ENCODE measurements around the gene KCNA3.
A peak's percentile ranks its signal among the peaks of the same experiment; 100 is the strongest.

The KCNA3 gene

DNA sequence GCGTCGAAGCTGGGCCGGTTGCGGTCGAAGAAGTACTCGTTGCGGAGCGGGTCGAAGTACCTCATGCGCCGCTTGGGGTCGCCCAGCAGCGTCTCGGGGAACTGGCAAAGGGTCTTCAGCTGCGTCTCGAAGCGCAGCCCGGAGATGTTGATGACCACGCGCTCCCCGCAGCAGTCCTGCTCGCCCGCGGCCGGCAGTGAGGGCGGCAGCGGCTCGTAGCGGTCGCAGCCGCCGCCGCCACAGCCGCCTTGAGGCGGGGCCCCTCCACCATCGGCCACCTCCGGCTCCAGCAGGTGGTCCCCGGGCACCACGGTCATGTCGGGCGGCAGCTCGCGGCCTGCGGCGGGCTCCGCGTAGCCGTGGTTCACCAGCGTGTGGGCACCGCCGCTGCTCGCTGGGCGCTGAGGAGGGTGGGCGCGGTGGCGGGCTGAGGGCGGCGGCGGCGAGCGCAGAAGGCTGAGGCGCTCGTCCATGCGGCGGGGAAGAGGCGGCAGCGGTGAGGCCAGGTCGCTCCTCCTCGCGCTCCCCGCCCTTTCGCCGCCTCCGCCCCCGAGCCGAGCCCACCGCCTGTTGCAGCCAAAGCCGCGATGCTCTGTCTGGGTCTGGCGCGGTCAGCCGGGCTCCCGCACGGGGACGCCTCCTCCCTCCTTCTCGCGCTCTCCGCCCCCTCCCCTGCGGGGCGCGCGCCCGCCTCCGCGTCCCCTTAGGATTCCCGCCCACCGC is at the start of gene KCNA3:
Gene KCNA3, minus strand, starts transcription at position 604 of the 723 bp plus-strand sequence. Its CDS starts 131 bp downstream, at position 473.
- peak; percentile 43 to 59 for DNase-seq (ENCODE audit: low read depth in 2 of 2)

DNA sequence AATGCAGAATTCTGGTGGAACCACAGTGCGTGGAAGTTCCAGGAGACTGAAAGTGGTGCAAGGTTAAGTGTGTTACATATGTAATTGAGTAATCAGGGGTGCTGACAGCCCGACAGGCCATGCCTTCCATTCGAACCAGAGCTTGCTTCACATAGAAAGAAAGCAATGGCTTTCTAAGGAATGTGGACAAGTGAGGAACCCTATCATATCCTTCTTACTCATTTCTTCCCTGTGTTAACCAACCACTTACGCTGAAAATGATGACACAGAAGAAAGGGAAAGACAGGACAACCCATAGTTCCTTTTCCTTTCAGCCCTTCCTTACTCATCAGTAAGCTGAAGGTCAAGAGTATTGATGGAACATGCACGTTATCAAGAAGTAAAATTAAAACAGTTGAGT is 48.1 kb upstream of the KCNA3 start:
- DNase-seq (ENCODE audit: low read depth in 2 of 2) = no peak

DNA sequence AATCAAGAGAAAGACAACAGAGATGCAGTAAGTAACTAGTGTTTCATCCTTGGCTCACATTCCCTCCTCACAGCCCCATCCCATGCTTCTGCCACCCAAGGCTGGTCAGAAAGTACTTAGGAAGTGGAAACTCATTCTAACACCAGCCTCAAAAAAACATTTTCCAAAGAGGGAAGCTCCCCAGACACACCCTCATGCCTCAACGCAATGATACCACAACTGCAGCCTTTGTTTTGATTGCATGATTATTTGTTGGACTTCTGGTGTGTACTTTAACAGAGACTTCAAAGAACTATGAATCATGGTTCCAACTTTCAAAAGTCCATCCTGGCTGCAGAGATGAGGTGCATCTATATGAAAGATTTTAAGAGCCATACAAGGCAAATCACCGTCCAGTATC is 45.2 kb upstream of the KCNA3 start:
- DNase-seq (ENCODE audit: low read depth in 2 of 2) = no peak

DNA sequence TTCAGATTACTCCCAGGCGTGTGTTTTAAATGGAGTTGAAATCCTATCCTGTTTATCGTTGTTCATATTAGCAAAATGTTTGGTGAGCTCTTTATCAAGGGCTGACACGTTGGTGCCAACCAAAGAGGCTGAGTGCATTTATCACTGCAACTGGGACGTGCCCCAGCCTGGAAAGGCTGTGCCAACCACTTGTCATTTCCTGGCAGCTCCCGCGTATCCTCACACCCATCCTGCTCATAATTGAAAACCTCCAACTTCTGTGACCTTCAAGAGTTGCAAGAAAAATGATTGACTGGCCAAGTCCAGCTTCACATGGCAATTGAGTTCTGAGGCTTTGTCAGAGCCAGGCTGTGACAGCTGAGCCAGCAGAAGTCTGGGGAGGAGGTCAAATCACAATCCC is 43.7 kb upstream of the KCNA3 start:
- no peak for DNase-seq (ENCODE audit: low read depth in 2 of 2)

DNA sequence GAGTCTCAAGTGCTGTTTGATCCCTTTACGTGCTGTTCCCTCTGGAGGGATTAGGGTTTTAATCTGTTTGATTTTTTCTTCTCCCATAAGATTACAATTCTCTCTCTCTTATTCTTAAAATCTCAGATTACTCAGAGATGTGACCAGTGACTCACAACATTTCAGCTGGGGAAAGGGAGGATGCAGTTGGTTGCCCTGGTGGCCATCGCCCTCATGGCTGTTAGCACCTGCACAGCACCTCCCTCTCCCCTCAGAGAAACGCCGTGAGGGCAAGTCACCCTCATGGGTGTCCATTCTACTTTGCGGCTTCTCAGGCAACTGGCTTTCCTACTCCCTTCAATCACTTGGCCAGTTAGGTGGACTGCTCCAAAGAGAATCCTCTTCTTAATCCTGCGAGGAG is 42.4 kb upstream of the KCNA3 start:
- DNase-seq (ENCODE audit: low read depth in 2 of 2) = no peak

DNA sequence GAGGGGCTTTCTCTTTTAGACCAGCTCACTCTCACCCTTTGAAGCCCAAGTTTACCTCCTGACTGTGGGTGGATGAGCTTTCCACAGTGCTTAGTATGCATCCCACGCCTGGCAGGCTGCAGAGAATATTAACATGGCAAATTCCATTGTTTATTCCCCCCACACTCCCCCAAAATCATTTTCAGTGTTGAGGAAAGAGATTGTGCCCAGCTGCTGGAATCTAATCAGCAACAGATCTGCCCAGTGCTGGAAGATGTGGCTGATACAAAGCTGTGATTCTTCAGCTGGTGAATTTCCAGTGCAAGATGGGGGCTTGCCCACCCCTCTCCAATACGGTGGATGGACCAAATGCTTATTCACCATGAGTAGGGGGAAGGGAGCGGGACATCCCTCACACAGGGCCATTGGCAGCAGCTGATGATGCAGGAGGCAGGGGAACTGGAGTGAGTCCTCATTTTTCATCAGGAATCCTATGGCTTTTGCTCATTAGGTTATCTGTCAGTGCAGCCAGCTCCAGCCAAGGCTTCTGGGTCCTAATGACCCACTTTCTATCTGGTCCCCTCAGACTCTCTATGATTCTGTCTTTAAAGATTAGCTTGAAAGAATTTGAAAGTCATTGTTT is 39.7 kb upstream of the KCNA3 start:
- DNase-seq (ENCODE audit: low read depth in 2 of 2) = no peak

DNA sequence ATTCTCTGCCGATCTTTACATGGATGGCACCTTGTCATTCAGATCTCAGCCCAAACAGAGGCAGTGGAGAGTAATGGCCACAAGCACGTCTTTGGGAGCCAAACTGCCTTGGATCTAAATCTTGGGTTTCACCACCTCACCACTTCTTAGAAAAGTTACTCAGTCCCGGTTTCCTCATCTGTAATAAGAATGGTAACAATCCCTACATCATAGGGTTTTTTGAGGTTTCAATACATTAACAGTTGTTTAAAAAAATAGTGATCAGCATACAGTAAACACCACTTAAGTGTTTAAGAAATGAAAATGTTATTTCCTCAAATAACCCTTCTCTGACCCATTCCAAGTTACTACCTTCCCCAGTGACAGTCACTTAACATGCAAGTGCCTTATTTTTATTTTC is 38.5 kb upstream of the KCNA3 start:
- DNase-seq (ENCODE audit: low read depth in 2 of 2) = no peak

DNA sequence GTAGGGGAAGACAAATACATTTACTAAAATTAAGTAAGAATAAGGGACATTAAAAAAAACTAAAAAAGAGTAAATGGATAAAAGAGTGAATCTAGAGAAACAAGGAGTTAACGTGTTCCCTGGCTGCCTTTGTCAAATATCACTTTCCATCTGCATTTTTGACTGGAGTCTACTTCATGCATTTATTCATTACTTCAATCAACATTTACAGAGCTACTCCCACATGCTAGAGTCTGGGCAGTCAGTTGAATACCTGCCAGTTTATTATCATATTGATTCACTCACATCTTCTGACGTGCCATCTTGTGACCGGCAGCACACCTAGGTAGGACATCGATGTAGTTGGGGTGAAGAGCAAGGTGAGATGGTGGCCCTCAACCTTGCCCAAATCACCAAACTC is 35.6 kb upstream of the KCNA3 start:
- DNase-seq (ENCODE audit: low read depth in 2 of 2) = no peak

DNA sequence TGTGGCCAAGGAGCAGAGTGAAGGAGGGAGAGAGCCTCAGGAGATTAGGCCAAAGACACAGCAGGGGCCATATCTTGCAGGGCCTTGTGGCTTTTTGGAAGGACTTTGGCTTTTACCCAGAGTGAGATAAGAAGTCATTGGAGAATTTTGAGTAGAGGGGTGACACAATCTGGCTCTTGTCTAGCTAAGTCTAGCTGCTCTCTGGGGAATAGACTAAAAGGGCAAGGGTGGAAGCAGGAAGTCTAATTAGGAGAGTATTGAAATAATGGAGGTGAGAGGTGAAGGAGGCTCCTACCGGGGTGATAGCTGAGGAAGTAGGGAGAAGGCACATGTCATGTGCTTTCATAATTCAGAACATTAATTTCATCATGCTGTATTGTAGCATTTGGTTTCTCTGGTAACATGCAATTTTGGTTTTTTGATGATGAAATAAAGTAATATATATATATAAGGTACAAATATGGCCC is 34.3 kb upstream of the KCNA3 start:
- DNase-seq (ENCODE audit: low read depth in 2 of 2) = no peak

DNA sequence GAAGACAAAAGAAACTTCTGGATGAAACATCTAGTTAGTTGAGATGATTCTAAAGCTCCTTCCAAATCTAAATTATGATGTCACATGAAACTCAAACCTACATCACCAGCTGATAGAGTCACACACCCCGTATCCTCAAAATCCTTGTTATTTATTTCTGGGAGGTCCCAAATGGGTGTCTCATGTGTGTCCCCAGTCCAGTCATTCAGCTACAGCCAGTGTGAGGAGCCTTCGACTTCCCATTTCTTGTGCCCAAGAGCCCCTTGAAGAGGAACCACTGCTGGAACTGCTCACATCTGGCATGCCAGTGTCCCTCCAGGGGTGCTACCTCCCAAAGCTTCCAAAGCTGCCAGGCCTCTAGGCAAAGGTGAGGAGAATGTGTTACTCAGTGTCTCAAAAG is 32.5 kb upstream of the KCNA3 start:
- DNase-seq (ENCODE audit: low read depth in 2 of 2) = no peak

DNA sequence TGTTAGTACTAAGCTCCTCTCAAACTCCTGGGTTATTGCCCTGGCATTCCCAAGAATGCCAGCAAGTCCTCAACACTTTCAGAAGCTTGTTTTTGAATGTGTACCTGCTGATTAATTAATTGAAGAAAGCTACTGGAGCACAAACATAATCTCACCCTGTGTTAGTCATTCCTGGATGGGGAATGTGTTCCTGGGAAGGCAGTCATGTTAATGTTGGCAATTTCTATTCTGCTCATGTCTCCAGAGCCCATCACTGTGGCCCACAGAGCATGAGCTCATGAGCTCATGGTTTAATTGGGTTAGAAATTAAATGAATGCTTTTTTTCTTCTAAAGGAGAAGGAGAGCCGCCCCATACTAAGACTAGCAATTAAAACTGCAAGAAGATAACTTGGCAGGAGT is 31.9 kb upstream of the KCNA3 start:
- no peak for DNase-seq (ENCODE audit: low read depth in 2 of 2)

DNA sequence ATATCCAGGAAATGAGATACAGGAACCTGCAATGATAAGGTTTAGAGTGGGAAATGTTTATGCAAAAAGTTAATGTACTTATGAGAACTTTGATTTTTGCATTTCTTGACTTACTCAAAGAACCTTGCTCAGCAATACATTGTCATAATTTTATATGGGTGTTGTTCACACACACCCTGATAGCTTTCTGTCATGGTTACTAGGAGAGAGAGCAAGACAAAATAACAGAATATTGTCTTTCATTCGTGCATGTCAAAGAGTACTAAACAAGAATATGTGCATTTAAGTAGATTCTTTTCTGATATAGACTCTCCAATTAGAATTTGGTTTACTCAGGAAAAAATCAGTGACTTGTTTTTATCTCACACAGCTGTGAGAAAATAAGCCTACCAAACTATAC is 27.5 kb upstream of the KCNA3 start:
- no peak for DNase-seq (ENCODE audit: low read depth in 2 of 2)

DNA sequence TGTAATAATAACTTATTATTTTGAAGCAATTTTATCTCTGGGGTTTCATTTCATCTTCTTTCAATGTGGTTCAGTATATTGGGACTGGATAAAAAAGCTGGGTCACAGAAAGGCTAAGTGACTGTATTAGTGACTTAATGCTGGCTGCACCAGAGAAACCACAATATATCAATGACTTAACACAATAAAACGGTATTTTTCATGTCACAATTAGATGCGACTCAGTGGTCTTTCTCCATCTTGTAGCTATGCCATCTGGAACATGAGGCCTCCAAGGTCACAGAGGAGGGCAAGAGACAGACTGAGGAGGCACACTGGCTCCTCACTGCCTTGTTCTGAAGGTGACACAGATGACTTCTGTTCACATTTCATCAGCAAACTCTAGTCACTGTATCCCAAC is 26.0 kb upstream of the KCNA3 start:
- no peak for DNase-seq (ENCODE audit: low read depth in 2 of 2)

DNA sequence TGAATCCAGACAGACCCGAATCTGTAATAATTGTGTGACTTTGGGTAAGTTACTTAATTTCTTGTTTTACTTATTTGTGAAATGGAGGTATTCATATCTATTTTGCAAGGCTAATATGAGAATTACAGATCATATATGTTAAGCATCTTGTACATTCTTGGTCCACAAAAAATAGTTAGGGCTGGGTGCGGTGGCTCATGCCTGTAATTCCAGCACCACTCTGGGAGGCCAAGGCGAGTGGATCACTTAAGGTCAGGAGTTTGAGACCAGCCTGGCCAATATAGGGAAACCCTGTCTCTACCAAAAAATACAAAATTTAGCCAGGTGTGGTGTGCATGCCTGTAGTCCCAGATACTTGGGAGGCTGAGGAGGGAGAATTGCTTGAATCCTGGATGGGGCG is 22.9 kb upstream of the KCNA3 start:
- DNase-seq (ENCODE audit: low read depth in 2 of 2) = no peak

DNA sequence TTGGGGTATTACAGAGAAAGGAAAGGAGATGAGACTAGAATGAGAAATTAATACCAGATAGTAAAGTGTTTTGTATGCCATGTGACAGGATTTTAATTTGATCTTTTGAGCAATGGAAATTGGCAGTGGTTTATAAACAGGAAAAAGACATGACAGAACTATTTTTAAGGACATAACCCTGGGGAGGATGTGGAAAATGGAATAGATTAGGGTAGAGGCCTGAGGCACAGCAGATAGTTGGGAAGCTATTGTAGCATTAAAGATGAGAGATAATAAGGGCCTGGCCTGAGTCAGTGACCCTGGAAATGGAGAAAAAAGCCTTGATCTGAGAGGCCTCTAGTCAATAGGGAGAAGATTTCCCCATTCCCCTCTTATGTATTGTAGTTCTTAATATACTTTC is 22.1 kb upstream of the KCNA3 start:
- no peak for DNase-seq (ENCODE audit: low read depth in 2 of 2)

DNA sequence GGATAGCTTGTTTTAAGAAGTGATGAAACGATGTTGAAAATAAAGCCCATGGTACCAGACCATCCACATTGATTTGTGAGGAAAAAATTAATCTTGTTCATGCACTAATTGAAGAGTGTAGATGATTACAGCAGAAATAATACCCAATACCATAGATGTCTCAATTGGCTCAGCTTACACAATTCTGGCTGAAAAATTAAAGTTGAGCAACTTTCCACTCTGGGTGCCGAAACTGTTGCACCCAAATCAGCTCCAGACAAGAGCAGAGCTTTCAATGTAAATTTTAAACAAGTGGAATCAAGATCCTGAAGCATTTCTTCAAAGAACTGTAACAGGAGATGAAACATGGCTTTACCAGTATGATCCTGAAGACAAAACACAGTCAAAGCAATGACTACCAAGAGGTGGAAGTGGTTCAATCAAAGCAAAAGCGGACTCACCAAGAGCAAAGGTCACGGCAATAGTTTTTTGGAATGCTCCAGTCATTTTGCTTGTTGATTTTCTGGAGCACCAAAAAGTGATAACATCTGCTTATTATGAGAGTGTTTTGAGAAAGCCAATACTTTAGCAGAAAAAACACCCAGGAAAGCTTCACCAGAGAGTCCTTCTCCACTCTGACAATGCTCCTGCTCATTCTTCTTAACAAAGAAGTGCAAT is 16.1 kb upstream of the KCNA3 start:
- no peak for DNase-seq (ENCODE audit: low read depth in 2 of 2)

DNA sequence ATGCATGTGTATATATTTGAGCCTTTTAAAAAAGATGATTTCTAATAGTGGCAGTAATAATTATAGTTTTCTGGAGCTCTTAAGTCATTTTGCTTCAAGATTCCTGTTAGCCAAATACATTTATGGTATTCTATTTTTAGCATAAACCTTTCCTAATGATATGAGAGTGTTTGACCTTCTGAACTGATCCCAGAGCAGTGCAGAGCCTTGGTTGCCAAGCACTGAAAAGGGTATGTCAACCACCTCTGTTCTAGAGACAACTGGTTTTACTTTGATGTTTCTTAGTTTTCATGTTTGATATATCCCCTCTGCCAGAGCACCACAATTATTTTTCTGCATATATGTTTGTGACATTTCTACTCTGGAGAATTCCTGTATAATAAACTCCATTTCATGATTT is 15.1 kb upstream of the KCNA3 start:
- DNase-seq (ENCODE audit: low read depth in 2 of 2) = no peak

DNA sequence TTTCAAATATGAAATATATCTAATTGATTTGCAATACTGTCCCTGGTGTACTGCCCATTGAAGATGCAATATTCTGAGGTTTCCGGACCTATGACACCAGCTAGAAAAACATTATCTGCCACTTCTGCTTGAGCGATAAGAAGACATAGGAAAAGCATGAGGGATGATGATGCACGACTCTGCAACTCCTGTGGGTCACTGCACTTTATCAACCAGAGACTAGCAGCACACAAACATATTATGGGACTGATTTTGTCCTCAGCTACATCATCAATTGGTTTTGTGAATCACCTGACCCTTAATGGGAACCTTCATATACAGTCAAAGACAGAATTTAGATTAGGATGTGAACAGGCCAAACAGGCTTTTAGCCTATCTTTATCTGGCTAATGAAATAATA is 13.8 kb upstream of the KCNA3 start:
- DNase-seq (ENCODE audit: low read depth in 2 of 2) = no peak

DNA sequence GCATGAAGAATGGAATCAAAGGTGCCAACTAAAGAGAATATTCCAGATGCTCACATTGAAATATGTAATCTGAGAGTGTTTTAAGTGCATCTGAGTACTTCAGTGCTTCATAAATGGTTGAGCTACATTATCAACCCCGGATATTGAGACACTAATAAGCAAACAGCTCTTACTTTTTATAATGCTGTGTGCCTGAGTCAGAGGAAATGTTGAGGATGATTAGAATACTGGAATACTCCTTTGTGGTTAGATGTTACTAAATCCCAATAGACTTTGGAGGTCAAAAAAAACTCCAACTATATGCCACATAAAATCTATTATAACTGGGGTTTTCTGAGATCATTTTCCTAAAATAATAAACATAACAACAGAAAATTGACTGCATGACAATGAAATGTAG is 12.5 kb upstream of the KCNA3 start:
- no peak for DNase-seq (ENCODE audit: low read depth in 2 of 2)

DNA sequence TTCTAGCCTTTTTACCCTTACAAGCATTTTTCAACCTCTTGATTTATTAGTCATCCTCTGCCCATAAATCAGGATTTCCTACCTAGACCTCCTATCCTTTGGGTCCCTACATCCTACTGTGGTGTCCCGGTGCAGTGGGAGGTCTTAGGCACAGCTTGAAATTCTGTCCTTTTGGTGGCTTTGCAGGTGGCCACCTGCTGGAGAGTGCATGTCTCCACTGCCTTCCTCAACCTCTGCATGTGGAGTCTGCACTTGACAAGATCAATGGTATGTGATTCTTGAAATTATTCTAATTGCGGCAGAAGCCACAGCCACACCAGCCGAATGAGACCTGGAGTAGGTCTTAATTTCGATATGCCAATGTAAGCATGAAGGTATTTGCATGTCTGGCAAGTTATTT is 11.4 kb upstream of the KCNA3 start:
- DNase-seq (ENCODE audit: low read depth in 2 of 2) = no peak

DNA sequence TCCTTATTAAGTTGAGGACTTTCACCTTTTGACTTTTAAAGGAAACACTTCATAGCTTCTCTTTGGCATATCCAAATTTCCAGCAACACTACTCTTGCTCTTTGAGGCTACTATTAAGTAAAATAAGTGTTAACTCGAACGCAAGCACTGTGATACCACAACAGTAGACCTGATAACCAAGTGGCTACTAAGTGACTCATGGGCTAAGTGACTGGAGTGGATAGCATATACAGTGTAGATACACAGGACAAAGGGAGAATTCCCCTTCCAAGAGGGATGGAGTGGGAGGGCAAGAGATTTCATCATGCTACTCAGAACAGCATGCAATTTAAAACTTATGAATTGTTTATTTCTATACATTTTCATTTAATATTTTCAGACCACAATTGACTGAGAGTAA is 9.8 kb upstream of the KCNA3 start:
- no peak for DNase-seq (ENCODE audit: low read depth in 2 of 2)

DNA sequence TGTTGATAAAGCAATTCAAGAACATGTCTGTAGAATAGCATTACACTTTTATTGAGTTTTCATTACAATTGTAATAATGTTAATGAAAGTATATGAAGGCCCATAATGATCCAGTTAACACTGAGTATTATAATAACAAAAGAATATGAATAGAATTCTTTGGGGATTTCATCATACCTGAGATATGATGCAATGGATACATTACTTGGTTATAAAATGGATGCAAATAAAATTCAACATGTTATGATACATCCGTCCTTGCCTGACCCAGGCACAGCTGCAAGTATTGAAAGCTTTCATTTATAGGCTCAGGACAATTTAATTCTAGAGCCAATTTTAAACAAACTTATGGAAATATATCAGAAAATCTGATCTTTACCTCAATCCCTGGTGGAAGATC is 8.2 kb upstream of the KCNA3 start:
- DNase-seq (ENCODE audit: low read depth in 2 of 2) = no peak

DNA sequence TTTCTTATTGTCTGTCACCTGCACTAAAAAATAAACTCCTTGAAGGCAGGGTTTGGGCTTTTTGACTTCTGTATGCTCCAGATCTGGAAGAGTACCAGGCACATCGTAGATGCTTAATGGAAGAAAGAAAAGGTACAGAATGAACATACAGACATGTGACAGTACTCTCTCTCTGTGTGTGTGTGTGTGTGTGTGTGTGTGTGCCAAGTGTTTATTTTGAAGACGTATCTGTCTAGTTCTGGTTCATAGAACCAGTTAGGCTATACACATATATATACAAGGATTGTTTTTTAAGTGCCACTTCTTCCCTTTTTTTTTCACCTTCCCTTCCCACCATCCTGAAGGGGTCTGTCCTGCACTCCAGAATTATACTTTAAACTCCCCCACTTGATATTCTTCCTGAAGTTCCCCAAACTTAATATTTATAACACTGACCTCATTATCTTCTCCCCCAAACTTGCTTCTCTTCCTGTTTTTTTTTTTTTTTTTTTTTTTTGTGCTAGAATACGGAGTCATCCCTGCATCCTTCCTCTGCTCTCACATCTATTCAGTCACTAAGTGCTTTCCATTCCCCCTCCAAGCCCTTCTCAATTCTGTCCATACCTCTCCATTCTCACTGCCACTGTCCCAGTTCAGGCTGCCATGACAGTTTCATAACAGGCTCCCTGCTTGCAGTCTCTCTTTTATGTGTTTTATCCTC is 5.4 kb upstream of the KCNA3 start:
- DNase-seq (ENCODE audit: low read depth in 2 of 2) = no peak
